ENCODE data around the gene TOMT. TPM values are rescaled to one million over a fixed set of nuclear protein-coding genes. Genes with fewer than 3 reads are reported as not detected.

Gene TOMT
- total and polyA plus RNA-seq, 2 experiments from 2014 or later: not detected

DNA sequence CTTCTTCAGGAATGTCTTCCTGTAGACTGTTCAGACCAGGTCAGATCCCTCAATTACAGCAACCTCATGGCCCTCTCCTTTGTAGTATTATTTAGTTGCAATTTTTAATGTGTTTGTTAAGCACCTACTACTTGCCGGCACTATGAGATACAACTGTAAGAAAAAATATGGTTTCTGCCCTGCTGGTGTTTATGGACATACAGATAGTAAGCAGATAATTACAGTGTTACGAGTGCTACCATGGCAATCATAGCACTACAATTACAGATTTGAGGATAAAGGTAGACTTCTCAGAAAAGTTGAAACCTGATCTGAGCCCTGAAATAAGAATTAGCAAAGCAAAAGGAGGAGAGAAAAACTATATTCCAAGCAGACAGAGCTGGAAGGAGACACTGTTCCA is 22.3 kb upstream of the TOMT start:
- DNase-seq: no peak
- no peaks in the 10 kb centered on the region for H4K20me1 ChIP-seq (ENCODE audit: insufficient read depth)
- TF ChIP-seq EZH2phosphoT487 (IDR thresholded peaks at IDR 0.05; ENCODE audit: insufficient read depth, low read depth) (no peak), EZH2 (IDR thresholded peaks at IDR 0.05; ENCODE audit: insufficient read depth, poor library complexity, severe bottlenecking) (no peak)
- H3K9me3 ChIP-seq (ENCODE audit: low read depth): no peaks in the 10 kb centered on the region
- whole genome bisulfite sequencing, 2 experiments (ENCODE audit: low coverage in 1 of 2, low lambda C conversion rate in 2 of 2, missing lambda C conversion rate in 2 of 2): 80 to 84% methylated on average over 2 of the region's 2 CpGs
- peaks cover 39% of the 10 kb centered on the region for H3F3A ChIP-seq (ENCODE audit: insufficient read depth)
- peaks cover 18% of the 10 kb centered on the region for H3K79me2 ChIP-seq (ENCODE audit: insufficient read depth)
- in situ Hi-C loops (cut with MboI): no loop called here
- H3K36me3 ChIP-seq (ENCODE audit: low read depth): no peaks in the 10 kb centered on the region
- no peak overlapping the region for H3K4me3 ChIP-seq
- H3K27ac ChIP-seq: no peak overlapping the region
- no peaks in the 10 kb centered on the region for H3K27me3 ChIP-seq (replicated peaks; ENCODE audit: insufficient read depth)
- H3K9me2 ChIP-seq (ENCODE audit: insufficient read depth): no peaks in the 10 kb centered on the region
- H2AFZ ChIP-seq: no peak overlapping the region
- no peak overlapping the region for H3K4me2 ChIP-seq (ENCODE audit: unreplicated experiment)
- H3K9ac ChIP-seq: no peak overlapping the region
- H3K4me1 ChIP-seq (ENCODE audit: insufficient read depth): peaks cover 6% of the 10 kb centered on the region

DNA sequence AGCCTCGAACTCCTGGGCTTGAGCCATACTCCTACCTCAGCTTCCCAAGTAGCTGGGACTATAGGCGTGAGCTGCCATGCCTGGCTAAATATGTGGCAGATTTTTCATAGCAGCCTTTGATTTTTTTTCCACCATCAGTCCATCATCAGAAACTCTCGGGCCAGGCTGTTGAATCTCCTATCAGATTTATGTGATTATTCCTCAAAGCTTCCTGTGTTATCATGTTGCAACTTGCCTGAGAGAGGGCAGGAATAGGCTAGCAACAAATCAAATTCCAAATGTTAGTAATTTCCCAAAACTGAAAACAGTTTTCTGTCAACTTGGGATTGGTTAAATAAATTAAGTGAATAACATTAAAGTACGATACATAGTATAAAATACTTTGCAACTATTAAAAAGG is 21.6 kb upstream of the TOMT start:
- H3K27ac ChIP-seq: no peak overlapping the region
- no peaks in the 10 kb centered on the region for H3K4me1 ChIP-seq (ENCODE audit: insufficient read depth)
- WGBS, 2 experiments (ENCODE audit: low coverage in 1 of 2, low lambda C conversion rate in 2 of 2, missing lambda C conversion rate in 2 of 2): 74 to 90% methylated on average over 4 of the region's 4 CpGs
- H3K27me3 ChIP-seq (replicated peaks; ENCODE audit: insufficient read depth): no peaks in the 10 kb centered on the region
- H3K36me3 ChIP-seq (ENCODE audit: low read depth): no peaks in the 10 kb centered on the region
- TF ChIP-seq EZH2 (IDR thresholded peaks at IDR 0.05; ENCODE audit: insufficient read depth, poor library complexity, severe bottlenecking): no peak
- no peak for TF ChIP-seq EZH2phosphoT487 (IDR thresholded peaks at IDR 0.05; ENCODE audit: insufficient read depth, low read depth)
- no peak for DNase-seq
- H3K9me2 ChIP-seq (ENCODE audit: insufficient read depth): no peaks in the 10 kb centered on the region
- in situ Hi-C loops (cut with MboI): no loop called here
- no peaks in the 10 kb centered on the region for H3K9me3 ChIP-seq (ENCODE audit: low read depth)
- H3F3A ChIP-seq (ENCODE audit: insufficient read depth): peaks cover 35% of the 10 kb centered on the region; the same call in 1 of the 2 replicates
- no peak overlapping the region for H2AFZ ChIP-seq
- H3K79me2 ChIP-seq (ENCODE audit: insufficient read depth): peaks cover 11% of the 10 kb centered on the region
- no peak overlapping the region for H3K4me2 ChIP-seq (ENCODE audit: unreplicated experiment)
- no peaks in the 10 kb centered on the region for H4K20me1 ChIP-seq (ENCODE audit: insufficient read depth)
- H3K9ac ChIP-seq: no peak overlapping the region
- no peak overlapping the region for H3K4me3 ChIP-seq

DNA sequence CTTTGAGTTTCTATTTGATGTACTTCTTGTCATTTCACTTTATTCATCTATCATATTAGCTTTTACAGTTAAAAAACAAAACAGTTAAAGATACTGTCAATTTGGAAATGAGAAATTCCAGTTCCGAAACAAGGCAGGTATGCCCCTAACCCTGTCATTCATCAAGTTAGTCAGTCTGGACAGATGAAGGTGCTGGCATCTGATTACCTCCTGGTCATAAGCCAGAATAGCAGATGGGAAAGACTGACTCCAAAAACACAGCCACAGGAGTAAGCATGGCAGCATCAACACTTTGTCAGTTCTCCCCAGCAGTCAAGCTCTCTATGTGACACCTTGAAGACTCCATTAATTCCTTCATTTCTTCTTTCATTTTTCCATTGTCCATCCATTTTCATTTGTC is 20.8 kb upstream of the TOMT start:
- H3K27ac ChIP-seq: no peak overlapping the region
- H3K36me3 ChIP-seq (ENCODE audit: low read depth): 0 out of 2 replicates have a peak, but pooled peaks cover 2% of the 10 kb centered on the region
- no peak overlapping the region for H3K9ac ChIP-seq
- TF ChIP-seq EZH2 (IDR thresholded peaks at IDR 0.05; ENCODE audit: insufficient read depth, poor library complexity, severe bottlenecking) (no peak), EZH2phosphoT487 (IDR thresholded peaks at IDR 0.05; ENCODE audit: insufficient read depth, low read depth) (no peak)
- H3F3A ChIP-seq (ENCODE audit: insufficient read depth): peaks cover 37% of the 10 kb centered on the region; the same call in 1 of the 2 replicates
- H3K4me1 ChIP-seq (ENCODE audit: insufficient read depth): no peaks in the 10 kb centered on the region
- H3K9me3 ChIP-seq (ENCODE audit: low read depth): no peaks in the 10 kb centered on the region
- in situ Hi-C loops (cut with MboI): no loop called here
- H4K20me1 ChIP-seq (ENCODE audit: insufficient read depth): no peaks in the 10 kb centered on the region
- H3K27me3 ChIP-seq (replicated peaks; ENCODE audit: insufficient read depth): no peaks in the 10 kb centered on the region
- H3K79me2 ChIP-seq (ENCODE audit: insufficient read depth): peaks cover 6% of the 10 kb centered on the region
- H3K4me3 ChIP-seq: no peak overlapping the region
- 95 to 100% methylated on average over 1 of the region's 1 CpG for WGBS, 2 experiments (ENCODE audit: low coverage in 1 of 2, low lambda C conversion rate in 2 of 2, missing lambda C conversion rate in 2 of 2)
- no peaks in the 10 kb centered on the region for H3K9me2 ChIP-seq (ENCODE audit: insufficient read depth)
- no peak overlapping the region for H2AFZ ChIP-seq
- no peak overlapping the region for H3K4me2 ChIP-seq (ENCODE audit: unreplicated experiment)
- DNase-seq: no peak

GRCh38 chr11:72085621-72086351 is 19.9 kb upstream of the TOMT start:
- Histone ChIP-seq H3K4me1 (ENCODE audit: insufficient read depth) (no peaks in the 10 kb centered on the region), H3K4me3 (no peak overlapping the region), H4K20me1 (ENCODE audit: insufficient read depth) (no peaks in the 10 kb centered on the region), H3K27ac (no peak overlapping the region), H3K9me3 (ENCODE audit: low read depth) (no peaks in the 10 kb centered on the region), H3K9ac (no peak overlapping the region), H3K79me2 (ENCODE audit: insufficient read depth) (0 out of 2 replicates have a peak, but pooled peaks cover 5% of the 10 kb centered on the region), H3F3A (ENCODE audit: insufficient read depth) (peaks cover 40% of the 10 kb centered on the region; the same call in 1 of the 2 replicates), H3K27me3 (replicated peaks; ENCODE audit: insufficient read depth) (no peaks in the 10 kb centered on the region), H3K4me2 (ENCODE audit: unreplicated experiment) (no peak overlapping the region), H3K9me2 (ENCODE audit: insufficient read depth) (no peaks in the 10 kb centered on the region), H2AFZ (no peak overlapping the region), H3K36me3 (ENCODE audit: low read depth) (0 out of 2 replicates have a peak, but pooled peaks cover 4% of the 10 kb centered on the region)
- in situ Hi-C loops (cut with MboI): no loop called here
- DNase-seq: no peak
- no peak for TF ChIP-seq EZH2phosphoT487 (IDR thresholded peaks at IDR 0.05; ENCODE audit: insufficient read depth, low read depth)
- WGBS, 2 experiments (ENCODE audit: low coverage in 1 of 2, low lambda C conversion rate in 2 of 2, missing lambda C conversion rate in 2 of 2): 96 to 98% methylated on average over 3 of the region's 3 CpGs

Measured in GM23248 (cell line).